IPS-11a (cell line): ENCODE results near the gene LRP1.

Experiments used
- H3K4me3 ChIP-seq: one replicate; pipeline ENCODE4 v1.5.1; 2013; ENCODE audit warnings: low read depth, low read length, control low read depth

Gene LRP1

GRCh38 chr12:57152639-57153038 is 24.4 kb downstream of the LRP1 start:
- no peak overlapping the region for H3K4me3 ChIP-seq

- no peak overlapping the region for H3K4me3 ChIP-seq
Observed at GRCh38 chr12:57153415-57153997, 25.2 kb downstream of the LRP1 start.

- H3K4me3 ChIP-seq, result no peak overlapping the region
Observed at GRCh38 chr12:57154076-57154475, 25.8 kb downstream of the LRP1 start.

- H3K4me3 ChIP-seq, result no peak overlapping the region
Observed at GRCh38 chr12:57154804-57155434, 26.6 kb downstream of the LRP1 start.

- no peak overlapping the region for H3K4me3 ChIP-seq
Observed at GRCh38 chr12:57156701-57157403, 28.6 kb downstream of the LRP1 start.

- no peak overlapping the region for H3K4me3 ChIP-seq
Observed at GRCh38 chr12:57157588-57158173, 29.4 kb downstream of the LRP1 start.

GRCh38 chr12:57158186-57158585 is 29.9 kb downstream of the LRP1 start:
- no peak overlapping the region for H3K4me3 ChIP-seq

GRCh38 chr12:57158665-57159064 is 30.4 kb downstream of the LRP1 start:
- no peak overlapping the region for H3K4me3 ChIP-seq

GRCh38 chr12:57159311-57159710 is 31.0 kb downstream of the LRP1 start:
- H3K4me3 ChIP-seq, result no peak overlapping the region

- H3K4me3 ChIP-seq, result no peak overlapping the region
Observed at GRCh38 chr12:57160040-57160439, 31.8 kb downstream of the LRP1 start.

- no peak overlapping the region for H3K4me3 ChIP-seq
Observed at GRCh38 chr12:57160741-57161140, 32.5 kb downstream of the LRP1 start.

- no peak overlapping the region for H3K4me3 ChIP-seq
Observed at GRCh38 chr12:57161491-57161890, 33.2 kb downstream of the LRP1 start.

- no peak overlapping the region for H3K4me3 ChIP-seq
Observed at GRCh38 chr12:57162553-57163125, 34.4 kb downstream of the LRP1 start.

GRCh38 chr12:57164454-57164853 is 36.2 kb downstream of the LRP1 start:
- H3K4me3 ChIP-seq, result no peak overlapping the region

- no peak overlapping the region for H3K4me3 ChIP-seq
Observed at GRCh38 chr12:57164966-57165625, 36.8 kb downstream of the LRP1 start.

- no peak overlapping the region for H3K4me3 ChIP-seq
Observed at GRCh38 chr12:57165741-57166140, 37.5 kb downstream of the LRP1 start.

- no peak overlapping the region for H3K4me3 ChIP-seq
Observed at GRCh38 chr12:57166971-57167371, 38.7 kb downstream of the LRP1 start.

GRCh38 chr12:57168058-57168457 is 39.8 kb downstream of the LRP1 start:
- H3K4me3 ChIP-seq, result no peak overlapping the region

GRCh38 chr12:57169046-57169795 is 40.9 kb downstream of the LRP1 start:
- no peak overlapping the region for H3K4me3 ChIP-seq

- H3K4me3 ChIP-seq, result no peak overlapping the region
Observed at GRCh38 chr12:57169969-57170368, 41.7 kb downstream of the LRP1 start.
